GM10248 (cell line): ENCODE measurements around the gene USHBP1.

Experiments used
- CTCF ChIA-PET: fragments of 300-600 bp; sonication (Branson Sonifier 250); formaldehyde crosslinking; extraction: SDS; loops from one replicate; lab custom pipeline; 2021; ENCODE audit warnings: antibody characterized with exemption; lab: Yijun Ruan, JAX
- POLR2A ChIA-PET: fragments of 350-650 bp; sonication (Branson Sonifier 250); formaldehyde crosslinking; extraction: SDS; loops from one replicate; lab custom pipeline; 2020; ENCODE audit warnings: antibody characterized with exemption; lab: Yijun Ruan, JAX
- DNase-seq: peaks from one replicate; pipeline ENCODE4 v3.0.0; 2012; ENCODE audit errors: extremely low spot score
- CTCF ChIP-seq: IDR thresholded peaks from 2 replicates; pipeline ENCODE4 v1.5.1; 2012; ENCODE audit warnings: mild to moderate bottlenecking, low read depth; ENCODE audit errors: extremely low read depth, missing control alignments, control extremely low read depth

Gene USHBP1

DNA sequence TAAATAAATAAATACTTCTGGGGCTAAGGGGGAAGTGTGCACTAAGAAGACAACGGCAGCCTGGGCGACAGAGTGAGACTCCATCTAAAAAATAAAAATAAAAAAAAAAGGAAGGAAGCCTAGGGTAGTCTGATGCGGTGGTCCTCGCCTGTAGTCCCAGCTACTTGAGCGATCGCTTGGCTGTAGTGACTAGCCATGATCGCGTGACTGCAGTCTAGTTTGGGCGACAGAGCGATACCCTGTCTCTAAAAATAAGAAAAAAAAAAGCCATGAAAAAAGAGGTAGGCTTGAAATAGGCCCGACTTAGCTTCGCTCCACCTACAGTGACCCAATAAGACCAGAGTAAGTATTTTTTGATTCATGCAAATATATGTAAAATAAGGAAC, 2.0 kb upstream of the USHBP1 start:
- ChIA-PET POLR2A (interaction anchor here (0.6 to 1.4 kb wide), 7 partner anchors 9 to 682 kb away, joined by 3 to 11 read pairs (median 4); partner anchors contain the start of genes DDA1 and USE1), CTCF (interaction anchor here (0.9 to 5.5 kb wide), 7 partner anchors 8 to 119 kb away, joined by 3 to 46 read pairs (median 3); partner anchors contain the start of genes ANKLE1 and DDA1)
- DNase-seq: no peak
- no peak for TF ChIP-seq CTCF

DNA sequence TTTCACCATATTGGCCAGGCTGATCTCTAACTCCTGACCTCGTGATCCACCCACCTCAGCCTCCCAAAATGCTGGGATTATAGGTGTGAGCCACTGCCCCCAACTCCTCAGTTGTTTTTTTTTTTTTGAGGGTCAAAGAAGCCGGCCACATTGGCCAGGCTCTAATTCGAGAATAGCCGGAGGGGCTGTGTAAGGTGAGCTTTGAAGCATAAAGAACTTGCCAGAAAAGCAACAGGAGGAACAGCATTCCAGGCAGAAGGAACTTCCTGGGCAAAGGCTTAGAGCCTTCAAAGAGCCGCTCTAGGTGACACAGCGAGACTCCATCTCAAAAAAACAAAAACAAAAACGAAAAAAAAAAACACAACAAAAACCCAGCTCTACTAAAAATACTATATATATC, 1.5 kb upstream of the USHBP1 start:
- TF ChIP-seq CTCF: no peak
- DNase-seq: no peak
- CTCF ChIA-PET: interaction anchor here (1.1 to 5.5 kb wide), 7 partner anchors 10 to 120 kb away, joined by 3 to 46 read pairs (median 4); partner anchors contain the start of genes ANKLE1 and DDA1
- POLR2A ChIA-PET: interaction anchor here (0.9 to 1.4 kb wide), 3 partner anchors 10 to 51 kb away, joined by 3 to 5 read pairs (median 3); partner anchors contain the start of gene USE1

DNA sequence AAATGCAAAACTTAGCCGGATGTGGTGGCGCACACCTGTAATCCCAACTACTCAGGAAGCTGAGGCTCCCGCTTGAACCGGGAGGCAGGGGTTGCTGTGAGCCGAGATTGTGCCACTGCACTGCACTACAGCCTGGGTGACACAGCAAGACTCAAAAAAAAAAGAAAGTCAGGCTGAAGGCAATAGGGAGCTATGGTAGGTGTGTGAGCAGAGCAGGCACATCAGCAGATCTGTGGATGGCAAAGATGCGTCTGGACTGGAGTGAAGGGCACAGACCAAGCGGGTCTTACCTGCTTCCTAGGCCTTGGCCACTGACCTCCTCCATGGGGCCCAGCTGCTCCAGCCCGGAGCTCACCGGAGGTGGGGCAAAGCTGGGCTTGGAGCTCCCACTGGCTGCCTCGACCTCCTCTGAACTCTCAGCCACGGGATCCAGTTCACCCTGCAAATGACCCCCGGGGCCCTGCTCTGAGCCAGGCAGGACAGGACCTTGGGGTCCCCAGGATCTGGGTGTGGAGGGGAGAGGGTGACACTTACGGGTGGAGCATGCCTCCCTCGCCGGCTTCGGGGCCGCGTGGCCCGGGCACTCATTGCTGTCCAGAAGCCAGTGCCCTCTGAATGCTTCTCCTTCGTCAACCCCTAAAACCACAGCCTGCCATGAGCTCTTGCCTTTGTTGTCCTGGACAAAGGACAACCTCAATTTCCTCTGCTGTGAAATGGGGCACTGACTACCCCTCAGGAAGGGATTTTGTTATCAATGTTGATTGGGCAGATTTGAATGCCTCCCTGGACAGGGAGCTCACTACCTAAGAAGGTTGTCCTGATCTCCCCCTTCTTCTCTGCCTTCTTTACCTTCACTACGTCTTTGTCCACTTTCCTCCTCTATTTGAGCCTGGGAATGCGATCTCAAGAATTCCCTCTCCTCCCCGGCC, 569 bp downstream of the USHBP1 start:
- POLR2A ChIA-PET: no interaction called here
- no peak for DNase-seq
- TF ChIP-seq CTCF: no peak
- CTCF ChIA-PET: interaction anchor here (0.7 to 5.5 kb wide), 9 partner anchors 8 to 213 kb away, joined by 3 to 46 read pairs (median 3); partner anchors contain the start of gene ANKLE1

DNA sequence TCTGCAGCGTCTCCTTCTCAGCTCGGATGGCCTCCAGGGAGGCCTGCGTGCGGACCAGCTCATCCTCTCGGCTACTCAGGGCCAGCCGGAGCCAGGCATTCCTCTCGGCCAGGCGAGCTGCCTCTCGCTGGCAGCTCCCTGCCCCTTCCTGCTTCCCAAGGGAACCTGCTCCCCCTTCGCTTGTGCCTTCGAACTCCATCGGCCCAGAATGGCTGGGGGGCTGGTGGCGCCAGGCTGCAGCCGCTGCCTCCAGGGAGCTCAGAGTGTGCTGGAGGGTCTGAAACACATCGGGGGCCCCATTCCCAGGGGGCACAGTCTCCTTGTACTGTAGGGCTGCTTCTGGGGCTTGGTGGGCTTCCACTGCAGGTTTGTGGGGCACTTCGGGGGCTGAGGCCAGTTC, 2.0 kb downstream of the USHBP1 start:
- POLR2A ChIA-PET: interaction anchor here (0.7 kb wide), 1 partner anchor 20 kb away, joined by 4 read pairs; no protein-coding TSS in a partner anchor

DNA sequence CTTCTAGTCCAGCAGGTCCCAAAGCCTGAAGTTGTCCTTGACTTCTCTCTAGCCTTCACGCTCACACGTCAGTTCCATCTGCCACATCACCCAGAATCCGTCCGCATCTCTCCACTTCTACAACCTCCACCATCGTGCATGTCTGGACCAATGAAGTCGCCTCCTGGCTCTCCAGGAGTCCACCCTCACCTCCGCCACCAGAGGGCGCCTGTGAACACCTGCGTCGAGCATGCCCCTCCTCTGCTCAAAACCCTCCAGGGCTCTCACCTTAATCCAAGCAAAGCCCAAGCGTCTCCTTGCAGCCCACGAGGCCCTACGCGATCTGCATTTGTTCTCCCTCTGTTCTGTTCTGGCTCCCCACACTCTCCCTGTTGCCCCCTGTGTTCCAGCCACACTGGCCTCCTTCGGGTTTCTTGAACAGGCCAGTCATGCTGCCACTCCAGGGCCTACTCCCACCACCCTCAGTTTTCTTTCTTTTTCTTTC, 3.7 kb downstream of the USHBP1 start:
- POLR2A ChIA-PET: interaction anchor here (0.7 to 1.1 kb wide), 2 partner anchors 13 to 1018 kb away, joined by 3 to 6 read pairs; no protein-coding TSS in a partner anchor
- CTCF ChIA-PET: interaction anchor here (0.6 to 5.2 kb wide), 26 partner anchors 10 to 205 kb away, joined by 3 to 55 read pairs (median 4); partner anchors contain the start of genes ANKLE1, CCDC194, MRPL34 and USE1
- TF ChIP-seq CTCF: peak; percentile 92
- peak; percentile 94 for DNase-seq

More for the DNA sequence above, 2.0 kb downstream of the USHBP1 start:
- no peak for DNase-seq
- CTCF ChIA-PET: interaction anchor here (0.6 to 5.2 kb wide), 6 partner anchors 12 to 502 kb away, joined by 3 to 55 read pairs (median 4); partner anchors contain the start of gene ANKLE1
- TF ChIP-seq CTCF: no peak

DNA sequence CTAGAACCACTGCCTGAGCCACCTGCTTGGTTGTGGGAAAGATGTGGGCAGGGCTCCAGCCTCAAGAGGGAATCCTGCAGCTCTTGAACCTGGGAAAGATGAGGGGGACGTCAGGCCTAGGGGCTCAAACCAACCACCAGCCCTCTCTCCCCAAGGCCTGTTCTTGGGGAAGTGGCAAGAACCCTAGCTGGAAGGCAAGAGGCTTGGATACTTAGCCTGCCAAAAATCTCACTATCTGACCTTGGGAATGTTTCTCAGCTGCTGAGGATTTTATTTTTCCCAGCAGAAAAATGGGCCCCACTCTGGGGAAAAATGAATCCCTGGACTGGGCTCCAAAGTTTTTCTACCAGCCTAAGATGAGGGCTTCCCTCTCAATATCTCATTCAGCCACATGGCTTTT, 4.6 kb downstream of the USHBP1 start:
- POLR2A ChIA-PET: interaction anchor here (1.1 kb wide), 1 partner anchor 1019 kb away, joined by 3 read pairs; no protein-coding TSS in a partner anchor
- DNase-seq: no peak
- TF ChIP-seq CTCF: no peak
- CTCF ChIA-PET: interaction anchor here (0.6 to 5.2 kb wide), 27 partner anchors 9 to 206 kb away, joined by 3 to 55 read pairs (median 5); partner anchors contain the start of genes ANKLE1, CCDC194, MRPL34 and USE1
